ENCODE results near the gene YAE1. TPM values are rescaled to one million over a fixed set of nuclear protein-coding genes. Genes with fewer than 3 reads are reported as not detected.

Gene YAE1
- total RNA-seq, 1 experiment from 2014 or later, result 21.9 TPM

DNA sequence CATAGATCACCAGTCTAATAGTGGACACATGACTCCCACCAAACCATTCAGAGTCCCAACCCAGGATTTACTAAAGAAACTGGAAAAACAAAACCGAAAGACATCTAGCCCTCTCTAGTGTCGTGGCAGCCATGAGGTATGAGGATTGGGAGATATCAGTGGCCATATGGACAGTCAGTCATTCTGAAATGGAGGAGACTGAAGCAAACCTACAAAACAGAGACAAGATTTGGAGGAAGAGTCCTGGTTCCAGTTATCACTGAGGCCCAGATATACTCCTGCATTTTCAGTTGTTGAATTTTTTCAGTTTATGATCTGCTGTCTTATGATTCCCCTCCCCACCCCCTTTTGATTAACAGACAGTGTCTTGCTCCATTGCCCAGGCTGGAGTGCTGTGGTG, 48.1 kb downstream of the YAE1 start:
- TF ChIP-seq CREB1 (CRISPR knock-in tag; IDR thresholded peaks at IDR 0.05), result no peak
- TF ChIP-seq, protein P1, sequence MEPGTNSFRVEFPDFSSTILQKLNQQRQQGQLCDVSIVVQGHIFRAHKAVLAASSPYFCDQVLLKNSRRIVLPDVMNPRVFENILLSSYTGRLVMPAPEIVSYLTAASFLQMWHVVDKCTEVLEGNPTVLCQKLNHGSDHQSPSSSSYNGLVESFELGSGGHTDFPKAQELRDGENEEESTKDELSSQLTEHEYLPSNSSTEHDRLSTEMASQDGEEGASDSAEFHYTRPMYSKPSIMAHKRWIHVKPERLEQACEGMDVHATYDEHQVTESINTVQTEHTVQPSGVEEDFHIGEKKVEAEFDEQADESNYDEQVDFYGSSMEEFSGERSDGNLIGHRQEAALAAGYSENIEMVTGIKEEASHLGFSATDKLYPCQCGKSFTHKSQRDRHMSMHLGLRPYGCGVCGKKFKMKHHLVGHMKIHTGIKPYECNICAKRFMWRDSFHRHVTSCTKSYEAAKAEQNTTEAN (CRISPR knock-in tag; IDR thresholded peaks at IDR 0.05), result no peak
- TF ChIP-seq ZNF219 (CRISPR knock-in tag; IDR thresholded peaks at IDR 0.05; ENCODE audit: borderline replicate concordance), result no peak
- no peak for TF ChIP-seq FOXP1 (CRISPR knock-in tag; IDR thresholded peaks at IDR 0.05; ENCODE audit: borderline replicate concordance)
- no peak for TF ChIP-seq GTF2I (CRISPR knock-in tag; conservative IDR thresholded peaks at IDR 0.05)
- no peak for TF ChIP-seq ESRRA (CRISPR knock-in tag; IDR thresholded peaks at IDR 0.05; ENCODE audit: borderline replicate concordance)
- TF ChIP-seq ETV6 (CRISPR knock-in tag; IDR thresholded peaks at IDR 0.05), result no peak
- TF ChIP-seq JUN (CRISPR knock-in tag; IDR thresholded peaks at IDR 0.05), result no peak
- TF ChIP-seq, protein P2, sequence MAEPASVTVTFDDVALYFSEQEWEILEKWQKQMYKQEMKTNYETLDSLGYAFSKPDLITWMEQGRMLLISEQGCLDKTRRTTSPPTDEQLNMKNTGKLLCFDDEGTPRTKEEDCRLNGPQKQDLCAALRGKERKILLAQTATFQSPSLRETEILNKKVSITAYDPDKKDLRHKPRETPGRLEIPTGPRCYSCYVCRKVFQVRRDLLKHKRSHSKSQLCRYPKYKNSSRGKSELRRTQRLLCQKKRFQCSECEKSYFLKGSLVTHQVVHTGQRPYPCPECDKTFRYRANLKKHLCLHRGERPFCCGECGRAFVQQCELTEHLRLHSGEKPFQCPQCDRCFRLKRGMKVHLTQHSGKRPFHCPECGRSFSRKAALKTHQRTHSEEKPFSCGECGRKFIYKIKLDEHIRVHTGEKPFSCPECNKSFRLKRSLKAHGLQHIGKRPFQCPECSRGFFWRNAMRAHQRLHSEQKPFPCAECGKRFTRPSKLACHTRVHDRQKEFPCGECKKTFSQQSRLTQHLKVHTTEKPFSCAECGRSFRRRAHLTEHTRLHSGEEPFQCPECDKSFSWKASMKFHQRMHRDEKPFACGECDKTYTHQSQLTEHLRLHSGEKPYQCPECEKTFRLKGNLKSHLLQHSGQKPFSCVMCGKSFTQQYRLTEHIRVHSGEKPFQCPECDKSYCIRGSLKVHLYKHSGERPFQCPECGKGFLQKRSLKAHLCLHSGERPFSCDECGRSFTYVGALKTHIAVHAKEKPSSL (CRISPR knock-in tag; conservative IDR thresholded peaks at IDR 0.05), result no peak
- no peak for TF ChIP-seq NFYB (CRISPR knock-in tag; conservative IDR thresholded peaks at IDR 0.05; ENCODE audit: low read depth)
- no peak for TF ChIP-seq JAZF1 (CRISPR knock-in tag; IDR thresholded peaks at IDR 0.05)
- no peak for TF ChIP-seq SMAD3 (CRISPR knock-in tag; IDR thresholded peaks at IDR 0.05; ENCODE audit: borderline replicate concordance)
- no peak for TF ChIP-seq E2F5 (CRISPR knock-in tag; IDR thresholded peaks at IDR 0.05)
- CTCF ChIA-PET, result interaction anchor here (0.8 to 1.5 kb wide), 2 partner anchors 9 to 128 kb away, joined by 4 to 6 read pairs; partner anchors contain the start of gene RALA
- POLR2A ChIA-PET, result interaction anchor here (1.2 kb wide), 1 partner anchor 9 kb away, joined by 3 read pairs; the partner anchor contains the start of gene RALA

GRCh38 chr7:39615350-39615975, 49.3 kb downstream of the YAE1 start:
- DNase-seq (ENCODE audit: low spot score) (no peak), ATAC-seq (no peak)
- H3K27ac Mint-ChIP-seq, result no peak overlapping the region
- ChIA-PET CTCF (interaction anchor here (1.4 kb wide), 1 partner anchor 35 kb away, joined by 3 read pairs; no protein-coding TSS in a partner anchor), POLR2A (interaction anchor here (0.6 kb wide), 1 partner anchor 1757 kb away, joined by 3 read pairs; no protein-coding TSS in a partner anchor)
- no peaks in the 10 kb centered on the region for H3K9me3 Mint-ChIP-seq
- H3K36me3 Mint-ChIP-seq, result no peaks in the 10 kb centered on the region
- no peak overlapping the region for H3K4me3 Mint-ChIP-seq
- no peaks in the 10 kb centered on the region for H3K4me1 Mint-ChIP-seq
- H3K27me3 Mint-ChIP-seq (ENCODE audit: low read depth), result peaks cover 11% of the 10 kb centered on the region
- TF ChIP-seq, protein P3, sequence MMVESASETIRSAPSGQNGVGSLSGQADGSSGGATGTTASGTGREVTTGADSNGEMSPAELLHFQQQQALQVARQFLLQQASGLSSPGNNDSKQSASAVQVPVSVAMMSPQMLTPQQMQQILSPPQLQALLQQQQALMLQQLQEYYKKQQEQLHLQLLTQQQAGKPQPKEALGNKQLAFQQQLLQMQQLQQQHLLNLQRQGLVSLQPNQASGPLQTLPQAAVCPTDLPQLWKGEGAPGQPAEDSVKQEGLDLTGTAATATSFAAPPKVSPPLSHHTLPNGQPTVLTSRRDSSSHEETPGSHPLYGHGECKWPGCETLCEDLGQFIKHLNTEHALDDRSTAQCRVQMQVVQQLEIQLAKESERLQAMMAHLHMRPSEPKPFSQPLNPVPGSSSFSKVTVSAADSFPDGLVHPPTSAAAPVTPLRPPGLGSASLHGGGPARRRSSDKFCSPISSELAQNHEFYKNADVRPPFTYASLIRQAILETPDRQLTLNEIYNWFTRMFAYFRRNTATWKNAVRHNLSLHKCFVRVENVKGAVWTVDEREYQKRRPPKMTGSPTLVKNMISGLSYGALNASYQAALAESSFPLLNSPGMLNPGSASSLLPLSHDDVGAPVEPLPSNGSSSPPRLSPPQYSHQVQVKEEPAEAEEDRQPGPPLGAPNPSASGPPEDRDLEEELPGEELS (CRISPR knock-in tag; IDR thresholded peaks at IDR 0.05), result no peak
- TF ChIP-seq EMX1 (CRISPR knock-in tag; IDR thresholded peaks at IDR 0.05), result no peak
- TF ChIP-seq, protein P4, sequence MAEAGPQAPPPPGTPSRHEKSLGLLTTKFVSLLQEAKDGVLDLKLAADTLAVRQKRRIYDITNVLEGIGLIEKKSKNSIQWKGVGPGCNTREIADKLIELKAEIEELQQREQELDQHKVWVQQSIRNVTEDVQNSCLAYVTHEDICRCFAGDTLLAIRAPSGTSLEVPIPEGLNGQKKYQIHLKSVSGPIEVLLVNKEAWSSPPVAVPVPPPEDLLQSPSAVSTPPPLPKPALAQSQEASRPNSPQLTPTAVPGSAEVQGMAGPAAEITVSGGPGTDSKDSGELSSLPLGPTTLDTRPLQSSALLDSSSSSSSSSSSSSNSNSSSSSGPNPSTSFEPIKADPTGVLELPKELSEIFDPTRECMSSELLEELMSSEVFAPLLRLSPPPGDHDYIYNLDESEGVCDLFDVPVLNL (CRISPR knock-in tag; IDR thresholded peaks at IDR 0.05; ENCODE audit: borderline replicate concordance, low read depth), result no peak
- TF ChIP-seq GABPB1 (CRISPR knock-in tag; IDR thresholded peaks at IDR 0.05), result no peak
- TF ChIP-seq, protein P2 (CRISPR knock-in tag; conservative IDR thresholded peaks at IDR 0.05), result no peak
- no peak for TF ChIP-seq TCF7 (CRISPR knock-in tag; IDR thresholded peaks at IDR 0.05; ENCODE audit: low read depth)
- TF ChIP-seq ZBTB21 (CRISPR knock-in tag; IDR thresholded peaks at IDR 0.05; ENCODE audit: borderline replicate concordance), result no peak
- TF ChIP-seq, protein P5, sequence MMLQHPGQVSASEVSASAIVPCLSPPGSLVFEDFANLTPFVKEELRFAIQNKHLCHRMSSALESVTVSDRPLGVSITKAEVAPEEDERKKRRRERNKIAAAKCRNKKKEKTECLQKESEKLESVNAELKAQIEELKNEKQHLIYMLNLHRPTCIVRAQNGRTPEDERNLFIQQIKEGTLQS (CRISPR knock-in tag; conservative IDR thresholded peaks at IDR 0.05), result no peak
- TF ChIP-seq, protein P6, sequence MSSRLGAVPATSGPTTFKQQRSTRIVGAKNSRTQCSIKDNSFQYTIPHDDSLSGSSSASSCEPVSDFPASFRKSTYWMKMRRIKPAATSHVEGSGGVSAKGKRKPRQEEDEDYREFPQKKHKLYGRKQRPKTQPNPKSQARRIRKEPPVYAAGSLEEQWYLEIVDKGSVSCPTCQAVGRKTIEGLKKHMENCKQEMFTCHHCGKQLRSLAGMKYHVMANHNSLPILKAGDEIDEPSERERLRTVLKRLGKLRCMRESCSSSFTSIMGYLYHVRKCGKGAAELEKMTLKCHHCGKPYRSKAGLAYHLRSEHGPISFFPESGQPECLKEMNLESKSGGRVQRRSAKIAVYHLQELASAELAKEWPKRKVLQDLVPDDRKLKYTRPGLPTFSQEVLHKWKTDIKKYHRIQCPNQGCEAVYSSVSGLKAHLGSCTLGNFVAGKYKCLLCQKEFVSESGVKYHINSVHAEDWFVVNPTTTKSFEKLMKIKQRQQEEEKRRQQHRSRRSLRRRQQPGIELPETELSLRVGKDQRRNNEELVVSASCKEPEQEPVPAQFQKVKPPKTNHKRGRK (CRISPR knock-in tag; IDR thresholded peaks at IDR 0.05; ENCODE audit: borderline replicate concordance), result no peak
- no peak for TF ChIP-seq SOX15 (CRISPR knock-in tag; IDR thresholded peaks at IDR 0.05)
- no peak for TF ChIP-seq ESRRA (CRISPR knock-in tag; IDR thresholded peaks at IDR 0.05; ENCODE audit: borderline replicate concordance)
- no peak for TF ChIP-seq ZNF671 (CRISPR knock-in tag; IDR thresholded peaks at IDR 0.05)

More for the DNA sequence above, 48.1 kb downstream of the YAE1 start:
- H3K36me3 Mint-ChIP-seq, result no peaks in the 10 kb centered on the region
- no peak for ATAC-seq
- H3K9me3 Mint-ChIP-seq, result no peaks in the 10 kb centered on the region
- no peak overlapping the region for H3K4me3 Mint-ChIP-seq
- no peak for DNase-seq (ENCODE audit: low spot score)
- H3K27me3 Mint-ChIP-seq (ENCODE audit: low read depth), result peaks cover 22% of the 10 kb centered on the region
- H3K27ac Mint-ChIP-seq, result no peak overlapping the region
- H3K4me1 Mint-ChIP-seq, result peaks cover 8% of the 10 kb centered on the region

Measured in WTC11 (cell line).